GM20000 (cell line): Measurements from ENCODE around the gene MEIOB.

Source experiments
- DNase-seq: peaks from one replicate; pipeline ENCODE4 v3.0.0; 2012; ENCODE audit warnings: low spot score
- CTCF ChIP-seq: IDR thresholded peaks from 2 replicates; pipeline ENCODE4 v1.5.1; 2012; ENCODE audit warnings: mild to moderate bottlenecking, control low read depth; ENCODE audit errors: extremely low read depth, missing control alignments

The MEIOB gene

DNA sequence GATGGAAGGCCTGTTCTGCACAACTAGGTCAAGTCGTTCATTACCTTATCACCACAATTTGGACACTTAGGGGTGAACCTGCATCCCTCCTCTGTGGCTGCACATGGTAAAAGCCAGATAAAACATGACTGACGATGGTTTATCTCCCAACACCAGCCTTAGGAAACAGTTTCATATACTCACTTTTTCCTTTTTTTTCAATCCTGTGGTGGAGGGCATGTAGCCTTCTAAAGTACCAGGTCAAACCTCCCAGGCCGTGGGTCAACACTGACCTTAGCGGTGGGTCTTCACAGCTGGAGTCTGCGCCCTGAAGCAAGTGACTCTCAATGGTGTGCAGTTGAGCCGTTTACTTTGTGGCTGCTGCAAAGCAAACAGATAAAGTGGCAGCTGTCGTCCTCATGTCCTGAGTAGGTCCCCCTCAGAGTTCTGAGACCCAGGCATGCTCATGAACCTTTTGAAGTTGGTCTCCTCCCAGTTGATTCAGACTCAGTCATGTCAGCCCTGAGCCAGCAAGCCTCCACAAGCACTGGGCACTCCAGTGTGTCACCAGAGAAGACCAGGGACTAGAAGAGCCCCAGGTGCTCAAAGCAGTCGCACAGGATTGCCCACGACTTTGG lies 39.0 kb downstream of the MEIOB start:
- TF ChIP-seq CTCF: no peak
- DNase-seq: no peak

DNA sequence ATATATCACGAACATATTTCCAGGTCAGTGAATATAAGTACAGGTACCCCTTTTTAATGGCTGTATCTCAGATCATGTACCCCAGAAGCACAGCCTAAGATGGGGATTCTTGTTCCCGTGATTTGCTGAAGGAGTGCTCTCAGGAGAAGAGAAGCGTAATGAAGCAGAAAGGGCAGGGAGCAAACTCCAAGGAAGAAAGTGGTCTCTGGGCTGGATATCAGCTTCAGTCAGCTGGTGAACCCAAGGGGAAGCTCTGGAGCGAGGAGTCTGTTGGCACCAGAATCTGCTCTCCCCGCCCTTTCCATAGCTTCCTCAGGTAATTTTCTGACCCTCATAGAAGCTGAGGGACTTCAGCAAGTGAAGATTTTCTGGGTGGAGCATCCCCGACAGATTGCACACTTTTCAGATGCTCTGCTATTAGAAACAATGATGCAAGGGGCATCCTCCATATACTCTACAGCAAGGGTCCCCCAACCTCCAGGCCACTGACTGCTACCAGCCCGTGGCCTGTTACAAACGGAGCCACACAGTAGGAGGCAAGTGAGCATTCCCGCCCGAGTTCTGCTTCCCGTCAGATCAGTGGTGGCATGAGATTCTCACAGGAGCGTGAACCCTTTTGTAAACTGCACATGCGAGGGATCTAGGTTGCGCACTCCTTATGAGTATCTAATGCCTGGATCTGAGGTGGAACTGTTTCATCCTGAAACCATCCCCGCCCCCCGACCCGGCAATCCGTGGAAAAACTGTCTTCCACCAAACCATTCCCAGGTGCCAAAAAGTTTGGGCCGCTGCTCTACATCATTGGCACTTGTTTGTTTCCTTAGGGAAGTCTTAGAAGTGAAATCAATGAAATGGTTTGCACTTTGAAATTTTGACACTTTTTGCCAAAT lies 40.5 kb downstream of the MEIOB start:
- TF ChIP-seq CTCF: no peak
- no peak for DNase-seq

DNA sequence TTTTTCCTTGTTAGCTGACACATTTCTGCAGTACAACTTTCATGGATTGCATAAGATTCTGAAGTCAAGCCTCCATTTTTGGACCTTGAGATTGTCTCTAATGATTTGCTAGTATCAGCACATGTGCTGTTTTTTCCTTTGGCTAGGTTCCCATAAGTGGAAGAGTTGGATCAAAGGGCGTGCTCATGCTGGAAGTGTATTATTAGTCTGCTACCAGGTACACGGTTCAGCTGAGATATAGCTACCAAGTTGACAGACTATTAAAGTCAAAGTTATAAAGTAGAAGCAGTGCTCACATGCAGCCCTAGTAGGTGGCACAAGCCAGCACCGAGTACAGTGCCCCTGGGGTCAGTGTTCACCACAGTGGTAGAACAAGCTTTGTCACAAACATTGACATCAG lies 41.8 kb downstream of the MEIOB start:
- DNase-seq: no peak
- no peak for TF ChIP-seq CTCF

DNA sequence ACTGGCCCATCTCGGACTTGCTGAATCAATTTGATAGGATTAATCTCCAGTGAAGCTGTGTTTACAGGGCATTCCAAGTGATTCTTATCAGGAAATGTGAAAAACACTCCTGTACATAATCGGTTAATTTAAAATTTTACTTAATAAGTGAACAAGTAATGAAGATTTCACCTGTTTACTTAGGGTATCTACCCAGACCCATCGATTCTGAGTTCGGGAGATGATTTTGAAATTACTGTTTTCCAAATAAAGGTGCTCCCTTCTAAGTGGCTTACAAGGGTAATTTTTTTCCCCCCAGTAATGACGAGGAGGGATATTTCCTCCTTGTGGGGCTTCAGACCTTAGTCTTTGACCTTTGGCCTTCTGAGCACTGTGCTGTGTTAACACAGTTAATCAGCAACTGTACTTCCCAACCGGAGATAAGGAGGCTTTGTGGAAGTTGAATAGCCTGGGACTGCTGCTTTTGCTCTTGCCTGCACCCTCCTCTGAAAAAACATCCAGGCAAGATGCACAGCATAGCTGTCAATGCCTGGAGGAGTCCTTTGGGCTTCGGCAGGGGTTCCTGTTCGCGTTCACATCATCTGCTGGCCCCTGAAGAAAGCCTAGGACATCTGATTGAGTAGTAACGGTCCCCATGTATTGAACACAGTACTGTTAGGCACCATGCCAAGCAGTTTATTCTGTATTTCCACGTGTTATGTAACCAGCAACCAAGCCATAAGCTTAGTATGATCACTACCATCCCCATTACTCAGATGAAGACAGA lies 43.1 kb downstream of the MEIOB start:
- DNase-seq: no peak
- no peak for TF ChIP-seq CTCF

GRCh38 chr16:1826691-1827573 lies 45.0 kb downstream of the MEIOB start, which contains the start of the genes FAHD1 and HAGH:
Gene FAHD1 (plus strand): TSS chr16:1827206. CDS start chr16:1827239, 33 bp downstream.
Gene HAGH (minus strand): TSS chr16:1826825. CDS start chr16:1826787, 38 bp downstream.
- no peak for TF ChIP-seq CTCF
- peak; percentile 100 for DNase-seq

DNA sequence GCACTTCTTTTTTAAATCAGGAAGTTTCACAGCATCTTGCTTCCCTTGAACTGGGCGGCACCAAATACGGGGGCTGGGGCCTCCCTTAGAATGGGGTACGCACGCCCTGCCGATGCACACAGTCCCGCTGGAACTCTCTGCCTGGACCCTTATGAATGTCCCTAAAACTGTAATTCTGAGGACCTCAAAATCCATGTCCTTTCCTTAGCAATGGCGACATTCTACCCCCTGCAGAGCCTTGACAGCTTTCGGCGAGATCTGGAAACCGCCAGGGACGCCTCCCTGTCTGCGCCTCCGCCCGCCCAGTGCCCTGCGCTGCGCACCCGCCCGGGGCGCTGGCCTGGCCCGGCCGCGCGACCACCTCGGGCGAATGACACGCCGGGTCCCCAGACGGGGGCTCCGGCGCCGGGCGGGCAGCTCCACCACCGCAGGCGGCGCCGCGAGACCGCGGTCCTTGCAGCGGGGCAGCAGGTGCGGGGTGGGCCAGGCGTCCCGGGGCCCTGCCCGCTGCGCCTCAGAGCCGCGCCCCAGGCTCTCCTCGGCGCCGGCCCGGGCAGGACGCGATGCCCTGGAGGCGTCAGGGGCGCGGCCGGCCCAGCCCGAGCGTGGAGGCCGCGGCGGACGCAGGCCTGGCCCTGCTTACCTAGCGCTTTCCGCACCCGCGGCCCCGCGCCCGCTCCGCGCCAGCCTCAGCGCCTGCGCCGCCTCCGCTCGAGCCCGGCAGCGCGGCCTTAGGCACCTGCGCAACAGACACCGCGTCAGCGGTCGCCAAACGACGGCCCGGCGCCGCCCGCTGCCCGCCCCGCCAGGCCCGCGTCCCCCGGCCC lies 45.9 kb downstream of the MEIOB start:
- no peak for TF ChIP-seq CTCF
- peak; percentile 94 for DNase-seq
